CD8-positive, alpha-beta memory T cell (primary cell): ENCODE data around the gene WNT11. TPM values are rescaled to one million over a fixed set of nuclear protein-coding genes. Genes with fewer than 3 reads are reported as not detected.
A peak's percentile ranks its signal among the peaks of the same experiment; 100 is the strongest.

Experiments
- CTCF ChIA-PET: fragments of 350-600 bp; sonication (Branson Sonifier 250); formaldehyde crosslinking; loops from one replicate; lab custom pipeline; 2021; ENCODE audit warnings: antibody characterized with exemption; lab: Charles Lee
- POLR2A ChIA-PET: fragments of 350-600 bp; sonication (Branson Sonifier 250); formaldehyde crosslinking; loops from one replicate; lab custom pipeline; 2021; ENCODE audit warnings: antibody characterized with exemption; lab: Charles Lee
- DNase-seq, 5 donors: peaks; one replicate each; pipeline versions ENCODE4 v3.0.0 to v3.0.0-alpha.2; 2020 to 2022; ENCODE audit warnings: mixed read lengths in 1 of 5
- H3K27ac ChIP-seq: one replicate; pipeline ENCODE4 v1.7.0; 2013; ENCODE audit warnings: low read depth, mild to moderate bottlenecking, low read length, moderate library complexity
- H3K27me3 ChIP-seq: 2 replicates; pipeline ENCODE4 v1.7.0; 2013; ENCODE audit warnings: low read length, mild to moderate bottlenecking; ENCODE audit not compliant: insufficient read depth, poor library complexity, severe bottlenecking
- H3K36me3 ChIP-seq: 2 replicates; pipeline ENCODE4 v1.7.0; 2013; ENCODE audit warnings: mild to moderate bottlenecking, low read length, moderate library complexity; ENCODE audit not compliant: insufficient read depth
- H3K4me1 ChIP-seq: 2 replicates; pipeline ENCODE4 v1.7.0; 2013; ENCODE audit warnings: mild to moderate bottlenecking, low read length, moderate library complexity; ENCODE audit not compliant: insufficient read depth
- H3K4me3 ChIP-seq: 2 replicates; pipeline ENCODE4 v1.7.0; 2013; ENCODE audit warnings: mild to moderate bottlenecking, low read length
- H3K9me3 ChIP-seq: 2 replicates; pipeline ENCODE4 v1.7.0; 2013; ENCODE audit warnings: mild to moderate bottlenecking, low read length
- H3K27ac Mint-ChIP-seq, 8 donors: one replicate each; pipeline ENCODE4 v1.8.0; 2020 to 2021; ENCODE audit warnings: mixed read lengths in 8 of 8, mild to moderate bottlenecking in 6 of 8, inconsistent platforms in 3 of 8, moderate library complexity in 3 of 8
- H3K27me3 Mint-ChIP-seq, 2 donors: one replicate each; pipeline ENCODE4 v1.8.0; 2020 to 2021; ENCODE audit warnings: mixed read lengths in 2 of 2, mild to moderate bottlenecking in 1 of 2, moderate library complexity in 1 of 2
- H3K36me3 Mint-ChIP-seq, 3 donors: one replicate each; pipeline ENCODE4 v1.8.0; 2020 to 2021; ENCODE audit warnings: mixed read lengths in 3 of 3, inconsistent platforms in 1 of 3, mild to moderate bottlenecking in 1 of 3
- H3K4me1 Mint-ChIP-seq, 3 donors: one replicate each; pipeline ENCODE4 v1.8.0; 2020 to 2021; ENCODE audit warnings: mixed read lengths in 3 of 3, inconsistent platforms in 1 of 3, mild to moderate bottlenecking in 1 of 3
- H3K4me3 Mint-ChIP-seq, 7 donors: one replicate each; pipeline ENCODE4 v1.8.0; 2020 to 2021; ENCODE audit warnings: mixed read lengths in 7 of 7, mild to moderate bottlenecking in 6 of 7, moderate library complexity in 4 of 7, inconsistent platforms in 2 of 7
- H3K9me3 Mint-ChIP-seq, 5 donors: one replicate each; pipeline ENCODE4 v1.8.0; 2020 to 2022; ENCODE audit warnings: mixed read lengths in 5 of 5, mild to moderate bottlenecking in 3 of 5, moderate library complexity in 2 of 5, inconsistent platforms in 1 of 5
- polyA plus RNA-seq: library from polyadenylated mRNA; unstranded; fragments of 300-500 nt; fragmentation: Illumina TruSeq; gene quantifications from one replicate; pipeline ENCODE4 v1.2.3, GENCODE V29; 2021
- total RNA-seq, 2 experiments: library from RNA; stranded (reverse); gene quantifications; one replicate each; pipeline ENCODE4 v1.2.3, GENCODE V29; 2021

WNT11 gene
- total and polyA plus RNA-seq, 3 experiments from 2014 or later, result 0.28 to 1.2 TPM; not detected in 1

DNA sequence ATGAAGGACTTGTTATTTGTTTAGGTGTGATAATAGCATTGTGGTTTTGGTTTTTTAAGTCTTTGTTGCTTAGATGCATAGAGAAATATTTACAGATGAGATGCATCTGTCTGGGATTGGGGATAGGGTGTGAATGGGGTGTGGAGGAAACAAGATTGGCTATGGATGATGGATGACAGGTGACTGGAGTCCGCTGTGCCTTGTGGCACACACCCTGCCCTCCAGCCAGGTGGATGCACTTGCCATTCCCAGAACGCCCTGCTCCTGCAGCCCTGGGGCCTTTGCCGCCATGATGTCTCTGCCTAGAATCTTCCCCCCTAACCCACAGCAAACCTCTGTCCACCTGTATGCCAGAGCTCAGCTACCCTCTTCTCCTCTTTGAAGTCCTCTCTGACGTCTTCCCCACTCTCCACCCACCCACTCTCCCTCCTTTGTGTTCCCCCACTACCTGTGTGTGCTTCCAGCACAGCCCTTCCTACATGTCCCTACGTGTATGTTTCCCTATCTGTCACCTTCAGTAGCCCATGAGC lies 54.7 kb downstream of the WNT11 start:
- Histone ChIP-seq H3K27ac (no peak overlapping the region), H3K36me3 (no peaks in the 10 kb centered on the region), H3K9me3 (no peaks in the 10 kb centered on the region), H3K4me3 (no peak overlapping the region), H3K4me1 (peaks cover 26% of the 10 kb centered on the region), H3K27me3 (no peaks in the 10 kb centered on the region)
- DNase-seq, result no peak
- Mint-ChIP-seq H3K4me1 (peaks cover 30 to 34% (median 32%) of the 10 kb centered on the region in 3 donors), H3K27ac (peak overlapping the region; percentile 29 to 91 (median 58)), H3K9me3 (no peaks in the 10 kb centered on the region), H3K36me3 (no peaks in the 10 kb centered on the region), H3K27me3 (peaks cover 0 to 3% of the 10 kb centered on the region in 2 donors), H3K4me3 (peak overlapping the region; percentile 44 to 84 (median 74))
- ChIA-PET POLR2A (no interaction called here), CTCF (interaction anchor here (0.7 to 2.6 kb wide), 32 partner anchors 8 to 349 kb away, joined by 3 to 44 read pairs (median 4); partner anchors contain the start of gene WNT11)

- Histone ChIP-seq H3K27ac (no peak overlapping the region), H3K27me3 (no peaks in the 10 kb centered on the region), H3K4me1 (peaks cover 26% of the 10 kb centered on the region), H3K36me3 (no peaks in the 10 kb centered on the region), H3K4me3 (no peak overlapping the region), H3K9me3 (no peaks in the 10 kb centered on the region)
- Mint-ChIP-seq H3K9me3 (no peaks in the 10 kb centered on the region), H3K27me3 (peaks cover 0 to 2% of the 10 kb centered on the region in 2 donors), H3K4me1 (peaks cover 30 to 34% (median 32%) of the 10 kb centered on the region in 3 donors), H3K27ac (peak overlapping the region in 1 of 8 donors; percentile 46), H3K4me3 (no peak overlapping the region), H3K36me3 (no peaks in the 10 kb centered on the region)
- DNase-seq, result no peak
- ChIA-PET CTCF (interaction anchor here (0.9 to 1.7 kb wide), 3 partner anchors 9 to 253 kb away, joined by 3 to 6 read pairs (median 3); no protein-coding TSS in a partner anchor), POLR2A (no interaction called here)
Observed at GRCh38 chr11:76150141-76150540, 56.2 kb downstream of the WNT11 start.

GRCh38 chr11:76149713-76150112 lies 56.6 kb downstream of the WNT11 start:
- H3K4me3 Mint-ChIP-seq, result no peak overlapping the region
- Histone ChIP-seq H3K27me3 (no peaks in the 10 kb centered on the region), H3K36me3 (no peaks in the 10 kb centered on the region), H3K9me3 (no peaks in the 10 kb centered on the region), H3K4me3 (no peak overlapping the region), H3K4me1 (peaks cover 26% of the 10 kb centered on the region), H3K27ac (no peak overlapping the region)
- peak overlapping the region in 2 of 8 donors; percentile 56 to 64 for H3K27ac Mint-ChIP-seq
- ChIA-PET CTCF (interaction anchor here (0.9 to 1.7 kb wide), 3 partner anchors 9 to 253 kb away, joined by 3 to 6 read pairs (median 3); no protein-coding TSS in a partner anchor), POLR2A (no interaction called here)
- H3K4me1 Mint-ChIP-seq, result peaks cover 30 to 34% (median 32%) of the 10 kb centered on the region in 3 donors
- H3K36me3 Mint-ChIP-seq, result no peaks in the 10 kb centered on the region
- H3K27me3 Mint-ChIP-seq, result peaks cover 0 to 2% of the 10 kb centered on the region in 2 donors
- no peaks in the 10 kb centered on the region for H3K9me3 Mint-ChIP-seq
- DNase-seq, result no peak

GRCh38 chr11:76148941-76149613 lies 57.2 kb downstream of the WNT11 start:
- Histone ChIP-seq H3K4me3 (no peak overlapping the region), H3K36me3 (no peaks in the 10 kb centered on the region), H3K4me1 (peaks cover 22% of the 10 kb centered on the region), H3K9me3 (no peaks in the 10 kb centered on the region), H3K27ac (no peak overlapping the region), H3K27me3 (no peaks in the 10 kb centered on the region)
- no peaks in the 10 kb centered on the region for H3K9me3 Mint-ChIP-seq
- peaks cover 26 to 31% (median 29%) of the 10 kb centered on the region in 3 donors for H3K4me1 Mint-ChIP-seq
- H3K4me3 Mint-ChIP-seq, result no peak overlapping the region
- peak overlapping the region in 3 of 8 donors; percentile 6 to 47 (median 38) for H3K27ac Mint-ChIP-seq
- peaks cover 0 to 2% of the 10 kb centered on the region in 2 donors for H3K27me3 Mint-ChIP-seq
- no peak for DNase-seq
- CTCF ChIA-PET, result interaction anchor here (1.0 to 1.7 kb wide), 2 partner anchors 8 to 252 kb away, joined by 3 to 6 read pairs; no protein-coding TSS in a partner anchor
- POLR2A ChIA-PET, result no interaction called here
- H3K36me3 Mint-ChIP-seq, result no peaks in the 10 kb centered on the region

GRCh38 chr11:76148231-76148630 lies 58.1 kb downstream of the WNT11 start:
- H3K9me3 Mint-ChIP-seq, result no peaks in the 10 kb centered on the region
- peaks cover 18 to 23% (median 21%) of the 10 kb centered on the region in 3 donors for H3K4me1 Mint-ChIP-seq
- POLR2A ChIA-PET, result no interaction called here
- no peak for DNase-seq
- no peak overlapping the region for H3K4me3 Mint-ChIP-seq
- Histone ChIP-seq H3K9me3 (no peaks in the 10 kb centered on the region), H3K27me3 (no peaks in the 10 kb centered on the region), H3K27ac (no peak overlapping the region), H3K4me3 (no peak overlapping the region), H3K36me3 (no peaks in the 10 kb centered on the region), H3K4me1 (peaks cover 14% of the 10 kb centered on the region)
- H3K27ac Mint-ChIP-seq, result no peak overlapping the region
- peaks cover 0 to 2% of the 10 kb centered on the region in 2 donors for H3K27me3 Mint-ChIP-seq
- CTCF ChIA-PET, result no interaction called here
- peaks cover 0 to 4% (median 0%) of the 10 kb centered on the region in 3 donors for H3K36me3 Mint-ChIP-seq

GRCh38 chr11:76147106-76147740 lies 59.1 kb downstream of the WNT11 start:
- H3K4me3 ChIP-seq, result no peak overlapping the region
- Mint-ChIP-seq H3K4me3 (no peak overlapping the region), H3K27me3 (peaks cover 0 to 2% of the 10 kb centered on the region in 2 donors), H3K27ac (no peak overlapping the region), H3K4me1 (peaks cover 8 to 13% (median 11%) of the 10 kb centered on the region in 3 donors), H3K36me3 (peaks cover 0 to 14% (median 5%) of the 10 kb centered on the region in 3 donors), H3K9me3 (no peaks in the 10 kb centered on the region)
- DNase-seq, result no peak
- CTCF ChIA-PET, result interaction anchor here (1.0 kb wide), 1 partner anchor 250 kb away, joined by 3 read pairs; no protein-coding TSS in a partner anchor
- H3K9me3 ChIP-seq, result no peaks in the 10 kb centered on the region
- no peaks in the 10 kb centered on the region for H3K27me3 ChIP-seq
- no peaks in the 10 kb centered on the region for H3K36me3 ChIP-seq
- peaks cover 5% of the 10 kb centered on the region for H3K4me1 ChIP-seq
- POLR2A ChIA-PET, result no interaction called here
- H3K27ac ChIP-seq, result no peak overlapping the region

GRCh38 chr11:76143274-76143673 lies 63.0 kb downstream of the WNT11 start:
- Histone ChIP-seq H3K27me3 (no peaks in the 10 kb centered on the region), H3K4me1 (no peaks in the 10 kb centered on the region), H3K27ac (no peak overlapping the region), H3K36me3 (no peaks in the 10 kb centered on the region), H3K4me3 (no peak overlapping the region), H3K9me3 (no peaks in the 10 kb centered on the region)
- peaks cover 0 to 4% (median 0%) of the 10 kb centered on the region in 3 donors for H3K4me1 Mint-ChIP-seq
- peaks cover 0 to 36% (median 12%) of the 10 kb centered on the region in 3 donors for H3K36me3 Mint-ChIP-seq
- H3K9me3 Mint-ChIP-seq, result no peaks in the 10 kb centered on the region
- H3K27ac Mint-ChIP-seq, result no peak overlapping the region
- no peak for DNase-seq
- no peaks in the 10 kb centered on the region for H3K27me3 Mint-ChIP-seq
- POLR2A ChIA-PET, result no interaction called here
- CTCF ChIA-PET, result interaction anchor here (2.6 kb wide), 1 partner anchor 9 kb away, joined by 13 read pairs; no protein-coding TSS in a partner anchor
- H3K4me3 Mint-ChIP-seq, result no peak overlapping the region
